COR-L47 (cell line): ENCODE results near the gene HTATSF1.

Experiments used
- DNase-seq: peaks from one replicate; lab custom pipeline; 2025; lab: John Stamatoyannopoulos, UW

HTATSF1 gene

GRCh38 chrX:136496764-136497555 lies 432 bp upstream of the HTATSF1 start:
- DNase-seq = peak; percentile 87

DNA sequence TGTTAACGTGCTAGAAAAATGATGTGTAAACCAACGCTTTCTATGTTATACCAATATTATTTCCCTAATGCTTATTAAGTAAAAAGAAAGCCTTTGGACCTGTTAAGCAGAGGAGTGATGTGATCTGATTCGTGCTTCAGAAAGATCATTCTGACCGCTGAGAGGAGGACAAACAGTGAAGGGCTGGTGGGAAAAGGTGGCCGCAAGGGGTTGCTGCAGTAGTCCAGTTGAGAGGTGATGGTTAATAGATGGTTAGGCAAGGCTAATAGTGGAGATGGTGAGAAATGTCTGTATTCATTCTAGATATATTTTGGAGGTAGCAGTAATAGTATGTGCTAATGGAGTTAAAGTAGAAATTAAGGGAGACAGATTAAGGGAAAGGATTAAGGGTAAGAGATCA lies 21.7 kb downstream of the HTATSF1 start:
- DNase-seq = no peak

DNA sequence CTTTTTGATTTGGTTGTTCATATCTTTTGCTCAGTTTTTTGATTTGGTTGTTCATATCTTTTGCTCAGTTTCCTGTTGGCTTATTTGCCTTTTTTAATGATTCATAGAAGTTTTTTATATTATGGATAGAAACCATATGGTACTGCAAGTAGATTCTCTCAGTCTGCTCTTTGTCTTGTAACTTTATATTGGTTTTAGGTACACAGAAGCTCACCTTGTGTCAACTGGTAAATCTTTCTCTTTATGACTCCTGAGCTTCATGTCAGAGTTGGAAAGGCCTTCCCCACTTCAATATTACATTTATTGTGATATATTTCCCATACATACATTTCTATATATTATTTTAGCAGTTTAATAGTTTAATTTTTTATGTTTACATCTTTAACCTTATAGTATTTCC lies 26.4 kb downstream of the HTATSF1 start:
- DNase-seq = no peak

DNA sequence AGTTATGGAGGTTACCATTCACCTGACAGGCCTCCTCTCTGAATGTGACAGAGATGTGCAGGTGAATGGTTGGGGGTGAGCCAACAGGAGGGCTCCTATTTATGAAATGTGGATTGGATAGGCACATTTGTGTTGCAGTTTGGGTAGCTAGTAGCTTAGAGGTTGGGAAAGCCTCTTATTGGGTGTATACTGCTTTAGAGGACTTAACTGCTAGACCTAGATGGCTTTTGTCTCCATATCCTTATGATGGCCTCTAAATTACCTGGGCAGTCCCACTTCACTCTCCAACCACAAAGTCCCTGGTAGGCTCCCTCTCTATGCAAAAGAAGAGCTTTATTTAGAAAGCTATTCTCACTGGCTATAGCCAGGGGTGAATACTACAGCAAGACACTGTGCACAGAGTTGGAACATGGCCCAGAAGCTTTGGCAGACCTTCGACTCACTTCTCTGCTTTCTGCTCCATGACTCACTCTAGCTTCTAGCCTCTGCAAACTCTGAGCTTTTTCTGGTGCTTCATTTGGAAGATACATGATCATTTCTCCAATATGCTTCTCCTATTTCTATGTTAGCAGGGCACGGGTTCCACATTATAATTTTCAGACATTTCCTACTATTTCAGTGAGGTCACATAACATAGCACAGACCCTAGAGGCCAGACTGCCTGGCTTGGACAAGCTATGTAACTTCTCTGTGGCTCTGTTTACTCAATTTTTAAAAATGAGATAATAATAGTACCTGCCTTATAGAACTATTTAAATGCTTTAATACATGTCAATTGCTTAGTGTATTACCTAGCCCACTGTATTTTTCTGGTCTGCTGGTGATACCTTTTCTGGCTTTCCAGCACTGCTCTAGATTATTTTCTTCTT lies 28.6 kb downstream of the HTATSF1 start:
- DNase-seq = peak; percentile 11

DNA sequence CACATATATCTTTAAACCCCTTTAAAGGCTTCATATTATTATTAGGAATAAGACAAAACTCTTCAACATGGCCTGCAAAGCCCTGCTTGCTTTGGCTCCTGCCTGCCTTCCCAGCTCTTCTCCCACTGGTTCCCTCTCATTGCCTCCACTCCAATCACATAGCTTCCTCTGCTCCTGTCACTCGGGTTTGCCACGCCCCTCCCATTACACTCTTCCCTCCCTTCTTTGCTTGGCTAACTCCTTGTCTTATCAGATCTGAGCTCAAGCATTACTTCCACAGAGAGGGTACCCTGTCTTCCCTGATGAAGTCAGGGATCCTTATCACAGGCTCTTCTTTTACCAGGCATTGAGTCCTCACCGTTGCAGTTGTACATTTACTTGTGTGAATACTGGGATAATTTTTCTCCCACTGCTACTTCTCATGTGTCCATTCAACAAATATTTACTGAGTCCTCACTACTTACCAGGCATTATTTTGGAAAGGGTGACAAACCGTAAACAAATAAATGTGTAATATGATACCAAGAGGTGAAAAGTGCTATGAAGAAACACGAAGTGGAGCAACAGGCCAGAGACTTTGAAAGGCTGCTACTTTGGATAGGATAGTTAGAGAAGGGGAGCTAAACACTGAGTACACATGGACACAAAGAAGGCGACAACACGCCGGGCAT lies 31.4 kb downstream of the HTATSF1 start:
- DNase-seq = no peak

- no peak for DNase-seq
Measured at GRCh38 chrX:136529795-136530194, 32.4 kb downstream of the HTATSF1 start.

DNA sequence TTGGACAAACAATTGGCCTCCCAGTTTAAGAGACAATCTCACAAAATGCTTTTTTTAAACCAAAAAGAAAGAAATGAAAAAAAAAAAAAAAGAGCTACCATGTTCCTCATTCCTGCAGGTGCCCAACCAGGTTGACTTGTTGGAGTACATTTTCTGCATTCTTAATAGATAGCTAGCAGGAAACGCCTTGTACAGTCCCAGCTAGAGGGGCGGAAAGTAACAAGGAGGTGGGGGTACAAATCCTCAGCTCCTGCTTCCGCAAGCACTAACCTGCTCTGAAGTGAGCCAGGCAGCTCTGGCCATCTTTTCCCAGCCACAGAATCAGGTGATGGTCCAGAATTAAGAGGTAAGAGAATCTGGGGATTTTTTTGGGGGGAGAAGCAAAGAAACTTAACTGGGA lies 34.6 kb downstream of the HTATSF1 start, which contains the start of gene VGLL1:
TSS of gene VGLL1 (plus strand) at position 265 of the 400 bp plus-strand sequence. CDS start 3,806 bp downstream, outside the sequence.
- DNase-seq = no peak

DNA sequence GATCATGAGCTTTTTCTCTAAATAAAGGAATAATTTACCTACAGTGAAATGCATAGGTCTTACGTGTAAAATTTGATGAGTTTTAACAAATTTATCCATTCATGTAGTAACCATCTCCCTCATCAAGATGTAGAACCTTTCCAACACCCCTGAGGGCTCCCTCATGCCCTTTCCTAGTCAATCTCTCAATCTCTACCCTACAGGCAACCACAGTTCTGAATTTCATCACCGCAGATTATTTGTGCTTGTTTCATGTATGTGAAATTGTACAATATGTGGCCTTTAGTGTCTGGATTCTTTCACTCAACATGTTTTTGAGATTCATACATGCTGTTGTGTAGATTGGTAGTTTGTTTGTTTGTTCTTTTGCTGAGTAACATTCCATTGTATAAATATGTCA lies 36.7 kb downstream of the HTATSF1 start:
- DNase-seq = no peak

DNA sequence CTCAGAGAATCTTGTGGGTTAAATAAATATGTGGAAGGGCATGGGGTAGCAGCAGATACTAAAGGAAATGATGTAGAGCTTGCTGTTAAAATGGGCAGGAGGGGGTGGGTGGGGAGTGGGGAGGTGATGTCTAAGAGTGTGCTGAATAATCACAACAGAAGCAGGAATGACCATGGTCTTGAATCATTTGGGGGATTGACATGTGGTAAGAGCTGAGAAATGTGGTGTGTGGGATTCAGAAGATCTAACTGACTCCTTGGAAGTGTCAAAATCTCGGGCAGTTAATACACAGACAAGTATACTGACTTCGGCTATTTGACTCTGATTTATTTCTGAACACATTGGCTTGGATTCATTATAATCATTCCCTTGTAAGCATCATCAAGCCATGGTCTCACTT lies 41.4 kb downstream of the HTATSF1 start:
- DNase-seq = no peak

- no peak for DNase-seq
Measured at GRCh38 chrX:136540226-136540625, 42.8 kb downstream of the HTATSF1 start.

- DNase-seq = no peak
Measured at GRCh38 chrX:136541294-136541693, 43.9 kb downstream of the HTATSF1 start.

GRCh38 chrX:136542281-136542680 lies 44.9 kb downstream of the HTATSF1 start:
- DNase-seq = no peak

DNA sequence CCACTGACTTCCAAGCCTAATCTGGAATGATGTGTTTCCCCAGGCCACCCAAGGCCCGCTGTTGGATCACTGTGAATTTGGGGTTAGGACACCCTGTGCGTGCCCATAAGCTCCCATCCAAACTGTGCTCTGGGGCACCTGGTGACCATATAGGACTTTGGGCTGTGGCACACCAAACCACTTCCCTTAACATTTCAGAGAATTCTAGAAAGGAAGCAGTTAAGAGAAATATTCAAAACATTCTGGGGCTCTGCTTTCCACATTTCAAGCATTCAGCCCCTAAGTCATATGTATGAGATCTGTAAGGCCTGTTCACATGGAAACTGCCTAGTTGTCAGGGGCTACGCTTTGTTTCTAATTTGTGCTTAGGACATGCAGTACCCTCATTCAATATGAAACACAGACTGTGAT lies 49.0 kb downstream of the HTATSF1 start:
- DNase-seq = peak; percentile 76

GRCh38 chrX:136549226-136549625 lies 51.8 kb downstream of the HTATSF1 start:
- DNase-seq = no peak

DNA sequence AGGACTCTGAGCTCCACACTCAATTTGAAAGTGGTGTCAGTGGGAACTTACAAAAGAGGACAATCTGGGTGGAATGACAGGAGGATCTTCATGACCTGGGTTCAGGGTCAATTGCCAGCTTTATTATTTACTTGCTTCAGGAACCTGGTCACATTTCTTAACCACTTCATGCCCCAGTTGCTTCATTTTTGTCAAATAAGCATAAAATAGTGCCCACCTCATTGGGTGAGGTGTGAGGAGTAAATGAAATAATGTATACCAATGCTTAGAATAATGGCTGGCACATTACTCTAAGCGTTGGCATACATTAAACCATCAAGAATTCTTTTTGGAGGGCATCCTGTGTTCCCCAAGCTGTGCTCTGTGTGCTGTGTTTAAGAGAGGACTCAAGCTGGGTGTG lies 54.0 kb downstream of the HTATSF1 start:
- no peak for DNase-seq

GRCh38 chrX:136555694-136556093 lies 58.3 kb downstream of the HTATSF1 start:
- DNase-seq = no peak
